ENCODE results near the gene RFPL2.

DNA sequence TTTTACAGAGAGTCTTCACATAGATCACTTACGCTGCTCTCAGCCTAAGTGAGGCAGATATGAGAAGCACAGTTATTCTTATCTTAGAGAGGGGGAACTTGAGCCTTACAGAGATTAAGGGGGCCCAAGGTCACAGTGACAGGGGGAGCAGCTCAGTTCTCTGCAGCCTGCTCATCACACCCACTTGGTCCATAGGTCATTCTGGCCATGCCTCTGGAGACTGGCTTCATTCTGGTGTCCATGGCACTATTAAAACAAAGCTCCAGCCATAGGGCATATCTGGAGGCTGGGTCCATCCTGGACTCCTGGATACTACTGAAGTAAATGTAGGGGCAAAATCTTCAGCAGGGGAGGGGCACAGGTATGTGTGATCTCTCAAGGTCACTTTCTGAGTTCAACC lies 44.4 kb upstream of the RFPL2 start:
- no peak for TF ChIP-seq POLR2A (IDR thresholded peaks at IDR 0.05; ENCODE audit: low read length)
- no peak for TF ChIP-seq GATA1 (IDR thresholded peaks at IDR 0.05; ENCODE audit: low read depth, low read length)

Measured in erythroblast (primary cell).